Measurements from ENCODE around the gene BIN1.

DNA sequence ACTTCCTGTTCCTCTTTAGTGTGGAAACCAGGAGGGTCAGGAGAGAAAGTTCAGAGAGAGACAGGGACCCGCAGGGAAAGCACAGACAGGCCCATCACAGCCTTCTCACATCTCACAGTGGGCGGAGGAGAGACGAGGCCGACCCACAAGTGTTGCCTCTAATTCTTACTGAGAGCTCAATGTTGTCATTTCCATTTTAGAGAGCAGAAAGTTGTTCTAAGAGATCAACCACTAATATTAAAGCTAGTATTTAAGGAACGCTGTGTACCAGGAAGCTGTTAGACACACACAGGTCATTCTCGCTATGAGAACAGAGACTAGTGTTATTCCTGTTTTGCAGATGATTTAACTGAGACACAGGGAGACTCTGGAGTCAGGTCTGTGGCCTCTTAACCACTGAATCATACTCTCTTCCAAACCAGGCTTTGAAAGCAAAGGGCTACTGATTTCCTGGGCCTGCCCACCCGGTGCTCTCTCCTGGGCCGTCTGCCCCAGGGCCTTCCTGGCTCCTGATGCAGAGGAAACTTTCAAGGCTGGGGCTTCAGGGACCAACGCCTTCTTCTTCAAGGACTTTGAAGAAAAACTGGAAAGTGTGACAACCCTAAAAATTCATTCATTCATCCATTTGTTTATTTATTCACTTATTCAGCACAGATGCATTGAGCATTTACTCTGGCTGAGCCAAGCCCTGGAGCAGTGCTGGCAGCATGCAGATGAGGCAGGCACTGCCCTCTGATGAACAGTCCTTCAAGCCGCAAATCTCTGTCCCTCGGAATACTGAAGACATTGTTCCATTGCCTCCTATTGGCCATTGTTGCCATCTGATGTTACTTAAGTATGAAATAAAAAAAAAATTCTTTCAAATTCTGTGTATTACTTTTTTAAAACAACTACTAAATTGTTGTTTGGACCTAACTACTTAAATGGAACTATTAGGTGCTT is 37.2 kb upstream of the BIN1 start:
- TF ChIP-seq, protein P1, sequence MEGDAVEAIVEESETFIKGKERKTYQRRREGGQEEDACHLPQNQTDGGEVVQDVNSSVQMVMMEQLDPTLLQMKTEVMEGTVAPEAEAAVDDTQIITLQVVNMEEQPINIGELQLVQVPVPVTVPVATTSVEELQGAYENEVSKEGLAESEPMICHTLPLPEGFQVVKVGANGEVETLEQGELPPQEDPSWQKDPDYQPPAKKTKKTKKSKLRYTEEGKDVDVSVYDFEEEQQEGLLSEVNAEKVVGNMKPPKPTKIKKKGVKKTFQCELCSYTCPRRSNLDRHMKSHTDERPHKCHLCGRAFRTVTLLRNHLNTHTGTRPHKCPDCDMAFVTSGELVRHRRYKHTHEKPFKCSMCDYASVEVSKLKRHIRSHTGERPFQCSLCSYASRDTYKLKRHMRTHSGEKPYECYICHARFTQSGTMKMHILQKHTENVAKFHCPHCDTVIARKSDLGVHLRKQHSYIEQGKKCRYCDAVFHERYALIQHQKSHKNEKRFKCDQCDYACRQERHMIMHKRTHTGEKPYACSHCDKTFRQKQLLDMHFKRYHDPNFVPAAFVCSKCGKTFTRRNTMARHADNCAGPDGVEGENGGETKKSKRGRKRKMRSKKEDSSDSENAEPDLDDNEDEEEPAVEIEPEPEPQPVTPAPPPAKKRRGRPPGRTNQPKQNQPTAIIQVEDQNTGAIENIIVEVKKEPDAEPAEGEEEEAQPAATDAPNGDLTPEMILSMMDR (conservative IDR thresholded peaks at IDR 0.05; ENCODE audit: low read depth, low read length) = no peak
- TF ChIP-seq EZH2 (IDR thresholded peaks at IDR 0.05; ENCODE audit: low read length, unreplicated experiment) (no peak), EZH2phosphoT487 (IDR thresholded peaks at IDR 0.05; ENCODE audit: borderline replicate concordance, low read length) (no peak)
